TTC549 (cell line): ENCODE measurements around the gene PIK3AP1.

Experiments
- FAIRE-seq: peaks from 2 replicates; lab custom pipeline; 2012; peaks lifted over from hg19 to GRCh38; lab: Jason Lieb, UNC

The PIK3AP1 gene

DNA sequence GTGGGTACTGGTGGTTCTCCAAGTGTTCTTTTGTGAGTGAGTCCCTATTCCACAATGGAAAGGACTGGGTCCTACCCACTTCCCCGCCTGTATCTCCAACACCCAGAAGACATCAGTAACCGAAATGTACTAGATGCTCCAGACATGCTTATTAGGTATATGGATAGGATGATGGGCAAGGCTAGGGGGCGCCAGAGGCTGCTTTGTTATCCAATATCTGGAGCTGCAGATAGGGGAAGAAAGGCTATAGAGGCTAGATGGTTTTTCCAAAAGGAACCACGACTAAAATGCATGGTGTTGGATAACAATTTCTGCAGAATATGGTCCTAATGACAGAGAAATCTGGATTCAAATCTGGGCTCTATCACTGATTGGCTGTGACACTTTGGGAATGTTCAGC is 77.3 kb downstream of the PIK3AP1 start:
- FAIRE-seq: no peak

DNA sequence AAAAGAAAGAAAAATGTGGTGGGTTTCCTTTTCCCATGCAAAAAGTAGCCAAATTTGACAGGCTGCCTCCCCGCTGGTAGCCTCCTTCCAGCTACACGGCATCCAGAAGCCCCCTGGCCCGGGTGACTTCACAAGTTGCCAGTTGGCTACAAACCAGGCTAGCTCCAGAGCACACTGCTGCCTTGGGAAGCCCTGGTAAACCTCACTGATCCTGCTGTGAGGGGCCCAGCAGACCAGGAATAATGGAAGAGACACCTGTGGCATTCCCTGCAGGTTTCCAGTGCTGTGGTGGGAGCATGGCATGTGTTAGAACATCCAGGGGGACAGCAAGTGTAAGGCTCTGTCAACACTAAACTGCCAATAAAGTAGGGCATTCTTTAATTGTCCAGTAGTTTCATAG is 77.8 kb downstream of the PIK3AP1 start:
- no peak for FAIRE-seq

DNA sequence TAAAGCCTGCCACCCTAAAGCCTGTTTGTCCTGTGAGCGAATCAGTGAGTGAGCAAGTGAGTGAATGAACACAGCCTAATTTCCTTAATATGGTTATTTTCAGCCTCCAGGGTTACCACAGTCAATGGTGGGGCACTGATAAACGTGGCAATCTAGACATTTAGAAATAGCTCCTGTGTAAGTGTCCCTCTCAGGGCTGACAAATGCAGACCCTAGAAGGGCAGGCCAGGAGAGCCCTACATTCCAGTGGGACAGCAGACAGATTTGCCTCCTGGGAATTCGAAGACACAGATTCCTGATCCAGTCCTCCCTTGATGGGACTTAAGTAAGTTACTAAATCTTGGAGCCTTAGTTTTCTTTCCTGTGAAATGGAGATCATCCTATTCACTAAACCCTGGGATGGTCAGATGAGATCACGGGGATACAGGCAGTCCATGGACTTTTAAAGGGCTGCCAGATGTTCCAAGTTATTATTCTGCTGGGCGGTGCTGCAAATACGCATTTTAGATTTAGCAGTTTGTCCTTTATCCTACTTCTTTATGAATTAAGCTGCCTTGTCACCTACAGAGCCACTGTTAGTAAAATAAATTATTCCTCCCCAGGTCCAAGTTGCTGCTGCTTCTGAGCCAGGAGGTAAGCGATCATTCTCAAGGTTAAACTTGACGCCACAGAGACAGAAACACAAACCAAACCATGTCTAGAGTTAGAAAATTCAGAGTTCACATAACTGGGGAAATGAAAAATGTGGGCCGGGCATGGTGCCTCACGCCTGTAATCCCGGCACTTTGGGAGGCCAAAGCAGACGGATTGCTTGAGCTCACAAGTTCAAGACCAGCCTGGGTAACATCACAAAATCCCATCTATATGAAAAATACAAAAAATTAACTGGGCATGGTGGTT is 78.7 kb downstream of the PIK3AP1 start:
- FAIRE-seq: no peak

DNA sequence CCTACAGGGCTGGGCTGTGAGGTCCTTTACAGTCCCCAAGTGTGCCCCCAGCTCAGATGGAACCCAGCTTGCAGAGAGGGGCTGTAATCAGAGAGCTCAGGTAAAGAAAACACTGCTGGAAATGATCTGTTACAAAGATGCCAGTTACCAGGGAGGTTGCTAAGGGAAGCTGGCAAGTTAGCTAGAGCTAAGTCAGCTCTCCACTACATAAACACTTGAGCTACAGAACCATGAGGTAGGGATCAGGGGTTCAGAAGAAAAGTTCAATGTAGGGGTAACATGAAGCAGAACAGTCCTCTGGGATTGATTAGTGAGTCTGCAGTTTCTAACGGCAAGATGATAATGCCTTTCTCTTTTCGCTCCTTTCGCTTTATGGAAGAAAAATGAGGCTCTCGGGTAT is 80.4 kb downstream of the PIK3AP1 start:
- no peak for FAIRE-seq

DNA sequence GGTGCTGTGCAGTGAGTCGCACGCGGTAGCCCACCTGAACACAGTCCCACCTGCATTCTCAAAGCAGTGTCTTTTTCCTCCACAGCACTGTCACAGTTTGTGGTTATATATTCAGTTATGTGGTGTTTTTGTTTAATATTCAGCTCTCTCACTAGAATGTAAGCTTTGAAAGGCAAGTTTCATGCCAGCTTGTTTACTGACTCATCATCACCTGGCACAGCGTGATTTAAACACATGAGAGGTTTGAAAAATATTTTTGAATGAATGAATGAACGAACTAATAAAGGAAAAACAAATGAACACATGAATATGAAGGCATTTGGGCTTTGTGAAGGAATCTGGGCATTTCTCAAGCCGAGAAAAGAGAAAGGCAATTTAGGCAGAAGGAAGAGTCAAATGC is 81.6 kb downstream of the PIK3AP1 start:
- no peak for FAIRE-seq

DNA sequence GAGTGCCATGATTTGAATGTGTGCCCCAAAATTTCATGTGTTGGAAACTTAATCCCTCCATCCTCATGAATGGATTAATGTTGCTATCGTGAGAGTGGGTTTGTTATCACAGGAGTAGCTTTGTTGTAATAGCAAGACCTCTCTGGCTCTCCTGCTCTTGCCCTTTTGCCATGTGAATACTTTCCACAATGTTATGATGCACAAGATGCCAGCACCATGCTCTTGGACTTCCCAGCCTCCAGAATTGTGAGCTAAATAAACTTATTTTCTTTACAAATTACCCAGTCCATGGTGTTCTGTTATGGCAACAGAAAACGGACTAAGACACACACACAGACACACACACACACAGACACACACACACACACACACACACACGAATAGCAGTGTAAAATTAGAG is 82.2 kb downstream of the PIK3AP1 start:
- no peak for FAIRE-seq

DNA sequence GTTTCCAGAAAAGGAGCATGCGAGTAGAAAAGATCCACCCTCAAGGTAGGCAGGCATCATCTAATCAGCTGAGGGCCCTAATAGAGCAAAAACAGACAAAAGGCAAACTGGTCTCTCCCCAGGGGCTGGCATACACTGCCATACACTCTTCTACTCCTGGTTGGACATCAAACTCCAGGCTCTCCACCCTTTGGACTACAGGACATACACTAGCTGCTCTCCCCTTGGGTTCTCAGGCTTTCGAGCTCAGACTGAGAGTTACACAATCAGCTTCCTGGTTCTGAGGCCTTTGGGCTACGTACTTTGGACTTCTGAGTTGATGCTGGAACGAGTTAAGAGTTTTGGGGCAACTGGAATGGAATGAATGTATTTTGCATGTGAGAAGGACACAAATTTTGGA is 82.6 kb downstream of the PIK3AP1 start:
- no peak for FAIRE-seq

DNA sequence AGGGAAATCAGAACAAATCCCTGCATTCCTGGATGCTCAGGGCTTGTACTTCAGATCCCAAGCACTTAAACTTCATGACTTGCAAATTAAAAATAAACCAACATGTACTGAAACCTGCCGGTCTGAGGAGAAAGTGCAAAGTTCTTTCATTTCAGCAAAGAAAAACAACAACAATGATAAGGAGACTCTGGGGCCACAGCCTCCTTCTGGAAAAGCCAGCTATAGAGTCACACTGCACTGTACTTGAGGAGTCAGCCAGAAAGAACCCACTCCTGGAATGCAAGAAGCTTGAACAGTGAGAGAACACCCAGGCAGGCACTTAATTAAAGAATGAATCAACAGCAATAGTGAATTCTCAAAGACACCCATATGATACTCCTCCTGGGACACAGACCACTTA is 83.8 kb downstream of the PIK3AP1 start:
- FAIRE-seq: no peak

DNA sequence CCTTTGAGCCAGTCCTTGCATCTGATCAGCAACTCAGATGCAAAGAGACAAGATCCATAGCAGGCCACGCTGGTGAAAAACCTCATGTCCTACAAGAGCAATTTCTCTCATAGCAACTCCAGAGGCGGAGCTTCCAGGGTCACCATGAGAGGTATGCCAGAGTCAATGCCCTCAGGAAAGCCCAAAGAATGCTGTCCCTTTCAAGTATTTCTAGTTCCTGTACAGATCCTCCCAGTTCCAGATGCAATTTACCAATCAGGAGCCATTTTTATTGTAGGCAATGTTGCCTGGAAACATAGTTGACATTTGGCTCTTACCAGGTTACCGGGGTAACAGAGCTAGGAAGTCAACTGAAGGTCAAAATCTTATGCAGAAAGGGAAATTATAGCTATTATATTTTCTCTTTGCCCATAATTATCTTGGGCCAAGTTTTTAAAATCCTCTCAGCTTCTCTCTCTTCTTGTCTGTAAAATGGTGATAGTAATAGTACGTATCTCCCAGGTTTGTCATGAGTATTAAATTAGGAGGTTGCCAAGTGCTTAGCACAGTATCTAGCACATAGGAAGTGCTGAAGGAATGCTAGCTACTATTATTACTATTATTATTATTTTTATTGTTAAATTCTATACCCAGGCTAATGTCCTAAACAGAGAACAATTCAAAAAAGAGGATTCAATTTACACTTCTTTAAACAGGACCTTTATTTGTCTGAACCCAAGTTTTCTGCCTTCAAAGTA is 87.2 kb downstream of the PIK3AP1 start:
- FAIRE-seq: no peak

DNA sequence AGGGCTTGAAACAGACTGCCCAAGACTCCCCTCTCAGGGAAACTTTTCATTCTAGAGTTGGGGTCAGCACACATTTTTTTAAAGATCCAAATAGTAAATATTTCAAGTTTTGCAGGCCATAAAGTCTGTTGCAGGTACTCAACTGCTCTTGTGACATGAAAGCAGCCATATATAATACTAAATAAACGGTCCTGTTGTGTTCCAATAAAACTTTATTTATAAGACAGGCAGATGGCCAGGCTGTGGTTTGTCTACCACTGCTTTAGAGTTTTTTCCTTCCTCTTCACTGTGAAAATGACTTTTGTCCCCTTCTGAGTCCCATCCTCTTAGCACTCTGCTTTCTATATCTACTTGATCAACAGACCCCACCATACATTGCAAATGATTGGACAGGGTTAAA is 93.0 kb downstream of the PIK3AP1 start:
- FAIRE-seq: no peak

DNA sequence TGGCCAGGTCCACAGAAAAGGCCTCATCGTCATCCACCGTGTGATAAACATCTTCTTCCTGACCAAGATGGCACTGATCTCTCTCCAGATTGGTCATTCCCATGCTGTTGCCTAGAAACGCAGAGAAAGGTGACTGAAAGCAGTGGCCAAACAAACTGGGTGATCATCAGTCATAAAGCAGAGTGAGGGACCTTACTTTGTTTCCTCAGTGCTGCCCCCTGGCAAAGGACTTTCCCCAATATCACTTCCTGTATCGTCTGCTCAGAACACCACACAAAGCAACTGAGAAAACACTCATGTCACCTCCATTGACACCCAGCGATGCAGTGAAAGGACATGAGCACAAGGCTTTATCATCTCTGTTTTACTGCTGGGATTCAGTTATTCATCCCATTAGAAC is 93.5 kb downstream of the PIK3AP1 start:
- no peak for FAIRE-seq

DNA sequence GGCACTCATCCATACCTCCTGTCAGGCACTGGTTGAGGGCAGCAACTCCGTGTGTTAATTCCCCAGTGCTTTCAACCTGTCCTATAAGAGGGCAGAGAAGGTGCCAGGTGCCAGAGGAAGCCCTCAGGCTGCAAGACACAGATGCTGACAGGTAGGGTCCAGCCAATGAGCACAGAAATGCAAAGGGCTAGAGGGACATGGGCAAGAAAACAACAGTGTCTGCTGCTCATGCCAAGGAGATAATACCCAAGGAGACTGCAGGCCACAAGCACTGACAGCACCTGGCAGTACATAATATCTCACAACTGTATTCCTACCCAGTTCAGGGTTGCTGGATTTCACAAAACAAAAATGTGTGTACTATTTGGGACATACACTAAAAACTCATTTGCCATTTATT is 95.1 kb downstream of the PIK3AP1 start:
- no peak for FAIRE-seq

DNA sequence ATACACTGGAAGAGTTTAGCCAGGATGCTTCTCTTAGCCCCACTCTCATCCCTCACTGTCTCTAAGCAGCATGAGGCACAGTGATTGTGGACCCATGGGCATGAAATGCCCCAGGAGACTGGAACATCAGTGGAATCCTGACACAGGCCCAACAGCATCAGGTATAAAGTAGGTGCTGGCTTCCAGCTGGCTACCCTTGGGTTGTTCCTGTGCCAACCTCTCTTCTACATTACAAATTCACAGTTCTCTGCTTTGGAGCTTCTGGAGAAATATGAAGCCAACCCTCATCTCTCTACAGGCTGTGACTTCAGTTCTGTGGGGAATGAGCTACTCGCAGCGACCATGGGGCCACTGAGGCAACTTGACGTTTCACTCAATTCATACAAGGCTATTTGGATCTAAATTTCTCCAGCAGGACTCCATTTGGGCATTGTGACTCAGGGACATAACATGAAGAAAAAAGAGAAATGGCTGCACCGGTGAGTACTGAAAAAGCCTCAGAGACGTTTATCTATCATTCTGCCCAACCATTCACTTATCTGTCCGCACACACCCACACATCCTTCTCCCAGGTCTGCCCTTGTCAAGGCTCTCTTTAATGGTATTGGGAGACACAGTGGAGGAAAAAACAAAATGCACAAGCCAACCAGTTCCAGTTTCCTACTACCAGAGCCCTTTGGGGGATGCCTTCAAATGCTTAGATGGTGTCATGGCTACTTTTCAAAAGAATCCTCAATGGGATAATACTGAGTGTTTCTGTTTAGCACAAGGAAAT is 98.1 kb downstream of the PIK3AP1 start:
- no peak for FAIRE-seq

DNA sequence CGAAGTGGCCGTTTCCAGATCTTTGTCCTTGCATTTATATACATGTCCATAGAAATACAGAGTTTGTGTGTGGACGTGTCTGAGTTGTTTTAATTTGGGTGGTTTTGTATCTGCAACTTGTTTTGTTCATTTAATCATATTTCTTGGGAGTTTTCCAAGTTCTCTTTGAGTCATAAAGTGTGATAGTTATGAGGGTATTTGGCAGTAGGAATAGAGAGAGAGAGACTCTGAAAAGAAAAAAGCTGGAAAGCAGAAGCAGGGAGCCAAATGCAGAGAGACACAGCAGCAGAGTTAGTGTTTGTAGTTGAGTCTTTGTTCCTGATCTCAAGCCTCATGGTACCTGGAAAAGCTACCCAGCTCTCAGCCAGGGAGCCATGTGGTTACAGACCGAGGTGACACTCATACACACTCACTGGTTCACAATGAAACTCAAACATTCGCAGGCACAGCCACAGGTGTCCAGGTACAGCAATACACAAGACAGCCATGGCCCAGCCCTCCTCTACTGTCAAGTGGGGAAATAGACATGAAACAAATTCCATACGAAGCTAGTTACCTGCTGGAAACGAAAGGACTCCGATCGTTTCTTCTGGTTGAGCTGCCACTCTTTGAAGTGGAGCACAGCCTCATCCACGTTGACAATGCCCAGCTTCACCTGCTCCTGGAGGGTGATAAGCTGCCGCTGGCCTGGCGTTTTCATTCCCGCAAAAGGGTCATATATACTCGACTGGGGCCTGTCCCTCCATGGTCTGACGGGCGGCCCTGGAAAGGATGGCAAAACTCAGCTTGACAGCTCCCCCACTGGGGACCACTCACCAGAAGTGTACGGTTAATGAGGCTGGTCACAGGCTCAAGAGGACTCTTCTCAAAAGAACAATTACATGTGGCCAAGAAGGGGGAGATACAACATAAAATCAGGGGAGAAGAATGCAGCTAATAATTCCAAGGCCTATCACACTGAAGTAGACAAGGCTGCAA is 100.2 kb downstream of the PIK3AP1 start:
- no peak for FAIRE-seq

DNA sequence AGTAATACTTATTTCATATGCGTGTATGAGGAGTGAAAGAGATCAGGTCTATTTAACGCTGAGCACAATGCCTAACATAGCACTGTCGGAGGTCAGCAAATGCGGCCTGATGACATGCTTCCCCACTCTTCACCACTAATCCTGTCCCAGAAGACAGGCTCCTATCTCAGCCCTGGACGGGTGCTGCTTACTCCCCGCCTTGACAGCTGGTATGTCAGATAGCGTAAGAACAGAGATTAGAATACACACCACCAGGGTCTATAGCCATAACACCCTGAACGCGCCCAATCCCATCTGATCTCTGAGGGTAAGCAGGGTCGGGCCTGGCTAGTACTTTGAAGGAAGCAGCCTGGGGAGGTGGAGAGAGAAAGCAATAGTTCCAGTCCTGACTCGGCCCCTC is 101.2 kb downstream of the PIK3AP1 start:
- no peak for FAIRE-seq

DNA sequence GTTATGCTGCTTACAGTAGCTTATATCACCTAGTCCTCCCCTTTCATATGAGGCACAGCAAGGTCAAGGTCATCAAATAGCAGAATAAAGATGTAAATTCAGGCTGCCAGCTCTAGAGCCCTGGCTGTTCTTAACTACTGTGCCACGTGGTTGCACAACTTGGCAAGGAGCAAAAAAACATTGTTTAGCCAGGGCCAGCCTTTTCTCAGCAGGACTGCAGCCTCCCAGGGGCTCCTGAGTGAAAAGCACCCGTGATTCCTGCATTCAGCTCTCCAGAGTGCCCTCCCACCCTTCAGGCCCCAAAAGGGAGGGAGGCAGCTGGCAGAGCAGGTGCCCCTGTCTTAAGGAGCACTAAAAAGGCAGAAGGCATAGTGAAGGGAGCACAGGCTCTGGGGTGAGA is 101.7 kb downstream of the PIK3AP1 start:
- no peak for FAIRE-seq

DNA sequence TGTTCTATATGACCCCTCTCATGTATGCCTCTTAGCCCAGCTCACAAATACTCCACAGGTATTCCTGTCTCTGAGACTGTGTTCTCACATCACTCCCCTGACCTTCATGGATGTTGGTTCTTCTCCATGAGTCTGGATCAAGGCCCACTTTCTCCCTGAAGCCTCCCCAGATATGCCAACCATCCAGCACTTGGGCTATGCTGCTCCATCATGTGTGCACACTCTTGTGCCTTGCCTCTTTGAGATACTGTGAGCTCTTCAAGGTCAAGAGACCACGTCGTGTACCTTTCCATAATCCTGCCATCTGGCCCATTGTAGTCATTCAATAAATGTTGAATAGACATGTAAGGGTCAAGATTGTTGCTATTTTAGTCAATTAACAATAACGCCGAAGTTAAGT is 103.4 kb downstream of the PIK3AP1 start:
- no peak for FAIRE-seq

DNA sequence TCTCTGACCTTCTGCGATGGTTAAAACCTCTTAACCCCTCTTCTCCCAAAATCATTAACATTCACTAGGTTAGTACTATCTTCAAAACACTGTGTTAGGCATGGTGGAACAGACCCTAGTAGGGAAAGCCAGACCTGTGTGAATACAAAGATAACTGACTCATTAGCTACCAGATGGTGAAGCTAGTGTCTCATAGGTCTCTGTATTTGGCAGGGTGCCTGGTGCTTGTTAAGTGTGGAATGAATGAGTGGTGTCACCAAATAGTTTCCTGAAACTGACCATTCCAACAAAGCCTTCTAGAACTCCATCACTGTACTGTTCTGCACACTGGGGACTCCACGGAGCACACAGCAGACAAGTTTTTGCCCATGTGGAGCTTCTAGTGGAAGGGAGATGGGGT is 105.8 kb downstream of the PIK3AP1 start:
- FAIRE-seq: no peak

DNA sequence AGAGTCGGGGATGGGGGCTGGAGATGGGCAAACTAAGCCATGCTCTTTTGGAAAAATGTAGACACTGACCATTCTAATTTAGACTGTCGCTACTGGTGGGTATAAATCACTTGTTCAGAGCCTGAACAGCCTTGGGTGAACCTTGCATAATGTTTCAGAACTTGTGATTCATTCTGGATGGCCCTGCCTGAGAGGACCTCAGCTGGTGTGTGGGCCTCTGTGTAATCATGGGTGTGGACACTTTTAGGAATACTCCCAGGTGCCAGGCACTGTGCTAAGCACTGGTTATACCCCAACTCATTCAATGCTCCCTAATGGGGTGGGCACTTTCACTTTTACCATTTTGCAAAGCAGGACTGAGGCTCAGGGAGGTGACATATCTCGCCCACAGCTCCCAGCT is 106.7 kb downstream of the PIK3AP1 start:
- FAIRE-seq: no peak

DNA sequence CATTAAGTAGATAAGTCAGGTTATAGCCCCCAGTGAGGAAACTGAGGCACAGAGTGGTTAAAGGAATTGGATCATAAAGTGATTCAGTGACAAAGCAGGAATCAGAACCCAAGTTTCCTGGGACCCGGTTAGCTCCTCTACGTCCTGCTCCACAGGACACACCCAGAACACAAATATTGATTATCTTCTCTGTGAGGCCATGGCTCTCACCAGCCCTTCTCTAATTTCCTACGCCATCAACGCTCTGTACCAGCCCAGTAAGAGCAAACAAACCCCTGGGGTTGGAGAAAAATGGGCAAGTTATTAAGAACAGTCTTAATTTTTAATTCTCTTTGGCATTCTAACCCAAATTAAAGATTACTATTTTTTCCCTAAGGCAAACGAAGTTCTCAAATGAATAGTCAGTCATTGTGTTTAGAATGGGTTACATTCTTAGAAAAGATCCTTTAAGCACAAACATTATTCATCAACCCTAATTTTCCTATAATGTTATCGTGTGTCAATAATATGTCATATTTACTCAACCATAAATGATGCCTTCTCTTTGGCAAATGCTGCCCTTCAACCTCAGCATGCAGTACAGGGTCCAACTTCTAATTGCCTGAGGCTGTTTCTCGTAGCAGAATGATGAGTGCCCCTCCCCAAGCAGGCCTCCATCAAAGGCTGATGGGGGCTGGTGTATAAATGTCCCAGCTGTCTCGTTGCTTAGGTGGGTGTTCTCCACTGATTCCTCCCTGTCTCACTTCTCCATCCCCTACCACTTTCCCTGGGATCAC is 108.1 kb downstream of the PIK3AP1 start:
- no peak for FAIRE-seq

DNA sequence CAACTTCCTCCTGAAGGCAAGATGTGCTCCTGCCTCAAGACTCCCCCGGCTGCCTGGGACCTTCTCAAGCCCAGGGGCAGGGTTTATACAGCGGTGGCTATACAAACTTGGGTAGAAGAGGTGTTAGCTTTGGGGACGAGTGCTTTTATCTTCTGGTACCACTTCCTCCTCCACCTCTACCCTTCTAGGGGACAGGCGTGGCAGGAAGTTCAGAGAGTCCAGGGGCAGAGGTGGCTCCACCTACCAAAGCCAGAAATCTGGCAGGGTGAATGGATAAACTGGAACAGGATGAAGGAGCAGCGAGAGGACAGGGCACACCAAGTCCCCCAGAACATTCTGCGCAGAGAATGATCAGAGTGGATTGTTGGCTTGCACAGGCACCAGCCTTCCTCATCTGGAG is 109.5 kb downstream of the PIK3AP1 start:
- no peak for FAIRE-seq
